ENCODE results near the gene MICALL2. TPM values are rescaled to one million over a fixed set of nuclear protein-coding genes. Genes with fewer than 3 reads are reported as not detected.
A peak's percentile ranks its signal among the peaks of the same experiment; 100 is the strongest.

Gene MICALL2
- total RNA-seq: 100 to 1,000 TPM in 2 of 4 donors, 10 to 100 TPM in 2; 67.6 to 181 (median 97.0) TPM

DNA sequence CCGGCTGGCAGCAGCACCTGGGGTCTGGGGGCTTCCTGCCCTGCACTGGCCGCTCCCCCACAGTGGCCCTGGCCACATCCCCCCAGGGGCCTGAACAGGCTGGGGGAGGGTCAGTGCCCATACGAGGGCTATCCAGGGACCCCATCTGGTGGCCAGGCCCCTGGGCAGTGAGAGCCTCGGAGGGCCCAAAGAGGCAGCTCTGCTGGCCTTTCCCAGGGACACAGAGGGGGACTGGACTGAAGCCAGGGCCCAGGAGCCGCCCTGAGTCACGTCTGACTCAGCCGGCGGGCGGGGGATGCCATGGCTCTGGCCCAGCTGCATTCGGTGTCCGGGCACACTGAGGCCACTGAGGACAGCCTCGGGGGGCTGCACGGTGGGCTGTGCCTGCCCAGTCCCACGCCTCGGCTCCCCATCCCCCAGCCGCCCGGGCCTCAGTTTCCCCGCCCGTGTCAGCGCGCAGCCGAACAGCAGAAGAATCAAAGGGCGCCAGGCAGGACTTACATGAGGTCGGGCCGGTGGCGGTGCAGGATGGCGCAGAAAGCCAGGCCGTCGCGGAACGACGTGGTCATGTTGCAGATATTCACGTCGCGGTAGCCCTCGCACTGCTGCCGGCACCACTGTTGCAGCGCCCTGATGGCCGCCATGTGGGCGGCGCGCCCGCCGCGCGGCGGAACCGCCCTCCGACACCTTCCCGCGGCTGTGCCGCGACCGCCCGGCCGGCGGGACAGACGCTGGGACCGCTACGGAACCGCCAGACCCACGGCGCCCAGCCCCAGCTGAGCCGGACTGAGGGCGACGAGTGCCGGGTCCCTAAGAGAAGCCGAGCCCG, at the start of gene MICALL2:
TSS of gene MICALL2 (minus strand) at position 788 of the 829 bp plus-strand sequence. CDS start at position 644, 144 bp downstream.
- Histone ChIP-seq H3K36me3 (no peaks in the 10 kb centered on the region), H3K27me3 (no peaks in the 10 kb centered on the region), H3K4me3 (peak within 1 kb of the TSS; percentile 61 to 86 (median 76)), H3K27ac (peak within 1 kb of the TSS; percentile 90 to 94 (median 94)), H3K4me1 (peaks cover 49 to 89% (median 87%) of the 10 kb centered on the region in 4 donors), H3K9me3 (no peaks in the 10 kb centered on the region)
- DNase-seq: peak; percentile 83
- in situ Hi-C loops (cut with MboI; ENCODE audit: low pct_ligation_motif_present in 1 of 4, low pct_unique_long_range_greater_than_20kb in 1 of 4, low sequenced_read_pairs in 3 of 4): no loop called here
- intact Hi-C loops (cut with DNase I; ENCODE audit: low total_unique reads): no loop called here
- TF ChIP-seq POLR2A (IDR thresholded peaks at IDR 0.05): peak; percentile 90
- TF ChIP-seq POLR2AphosphoS5 (IDR thresholded peaks at IDR 0.05): peak; percentile 95 to 97 (median 96)
- no peak for TF ChIP-seq EP300 (IDR thresholded peaks at IDR 0.05; ENCODE audit: low read depth)
- TF ChIP-seq, protein P1, sequence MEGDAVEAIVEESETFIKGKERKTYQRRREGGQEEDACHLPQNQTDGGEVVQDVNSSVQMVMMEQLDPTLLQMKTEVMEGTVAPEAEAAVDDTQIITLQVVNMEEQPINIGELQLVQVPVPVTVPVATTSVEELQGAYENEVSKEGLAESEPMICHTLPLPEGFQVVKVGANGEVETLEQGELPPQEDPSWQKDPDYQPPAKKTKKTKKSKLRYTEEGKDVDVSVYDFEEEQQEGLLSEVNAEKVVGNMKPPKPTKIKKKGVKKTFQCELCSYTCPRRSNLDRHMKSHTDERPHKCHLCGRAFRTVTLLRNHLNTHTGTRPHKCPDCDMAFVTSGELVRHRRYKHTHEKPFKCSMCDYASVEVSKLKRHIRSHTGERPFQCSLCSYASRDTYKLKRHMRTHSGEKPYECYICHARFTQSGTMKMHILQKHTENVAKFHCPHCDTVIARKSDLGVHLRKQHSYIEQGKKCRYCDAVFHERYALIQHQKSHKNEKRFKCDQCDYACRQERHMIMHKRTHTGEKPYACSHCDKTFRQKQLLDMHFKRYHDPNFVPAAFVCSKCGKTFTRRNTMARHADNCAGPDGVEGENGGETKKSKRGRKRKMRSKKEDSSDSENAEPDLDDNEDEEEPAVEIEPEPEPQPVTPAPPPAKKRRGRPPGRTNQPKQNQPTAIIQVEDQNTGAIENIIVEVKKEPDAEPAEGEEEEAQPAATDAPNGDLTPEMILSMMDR (IDR thresholded peaks at IDR 0.05): no peak
- 3% methylated on average over 28 of the region's 69 CpGs; no CpG with 5 or more reads in 1 of the 2 donors for WGBS, 2 donors (ENCODE audit: low coverage in 1 of 2)

DNA sequence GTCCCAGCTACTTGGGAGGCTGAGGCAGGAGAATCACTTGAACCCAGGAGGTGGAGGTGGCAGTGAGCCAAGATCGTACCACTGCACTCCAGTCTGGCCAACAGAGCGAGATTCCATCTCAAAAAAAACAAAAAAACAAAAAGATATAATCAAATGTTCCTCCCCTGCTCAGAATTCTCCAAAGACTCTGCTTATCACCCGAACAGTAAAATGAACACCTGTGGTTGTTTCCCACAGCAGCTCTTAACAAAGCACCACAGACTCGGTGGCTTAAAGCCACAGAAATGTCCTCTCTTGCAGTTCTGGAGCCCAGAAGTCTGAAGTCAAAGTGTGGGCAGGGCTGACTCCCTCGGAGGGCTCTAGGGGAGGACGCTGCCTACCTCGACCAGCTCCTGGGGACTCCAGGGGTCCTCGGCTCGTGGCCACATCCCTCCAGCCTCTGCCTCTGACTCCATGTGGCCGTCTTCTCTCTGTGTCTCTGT, 49.0 kb upstream of the MICALL2 start:
- Histone ChIP-seq H3K27ac (no peak overlapping the region), H3K4me1 (peaks cover 2 to 22% (median 6%) of the 10 kb centered on the region in 4 donors), H3K36me3 (no peaks in the 10 kb centered on the region), H3K4me3 (no peak overlapping the region), H3K27me3 (no peaks in the 10 kb centered on the region), H3K9me3 (no peaks in the 10 kb centered on the region)
- in situ Hi-C loops (cut with MboI; ENCODE audit: low pct_ligation_motif_present in 1 of 4, low pct_unique_long_range_greater_than_20kb in 1 of 4, low sequenced_read_pairs in 3 of 4) (no loop called here), intact Hi-C loops (cut with DNase I; ENCODE audit: low total_unique reads) (no loop called here)
- 68% methylated on average over 10 of the region's 10 CpGs; no CpG with 5 or more reads in 1 of the 2 donors for WGBS, 2 donors (ENCODE audit: low coverage in 1 of 2)
- TF ChIP-seq, protein P1 (IDR thresholded peaks at IDR 0.05): no peak
- no peak for DNase-seq

DNA sequence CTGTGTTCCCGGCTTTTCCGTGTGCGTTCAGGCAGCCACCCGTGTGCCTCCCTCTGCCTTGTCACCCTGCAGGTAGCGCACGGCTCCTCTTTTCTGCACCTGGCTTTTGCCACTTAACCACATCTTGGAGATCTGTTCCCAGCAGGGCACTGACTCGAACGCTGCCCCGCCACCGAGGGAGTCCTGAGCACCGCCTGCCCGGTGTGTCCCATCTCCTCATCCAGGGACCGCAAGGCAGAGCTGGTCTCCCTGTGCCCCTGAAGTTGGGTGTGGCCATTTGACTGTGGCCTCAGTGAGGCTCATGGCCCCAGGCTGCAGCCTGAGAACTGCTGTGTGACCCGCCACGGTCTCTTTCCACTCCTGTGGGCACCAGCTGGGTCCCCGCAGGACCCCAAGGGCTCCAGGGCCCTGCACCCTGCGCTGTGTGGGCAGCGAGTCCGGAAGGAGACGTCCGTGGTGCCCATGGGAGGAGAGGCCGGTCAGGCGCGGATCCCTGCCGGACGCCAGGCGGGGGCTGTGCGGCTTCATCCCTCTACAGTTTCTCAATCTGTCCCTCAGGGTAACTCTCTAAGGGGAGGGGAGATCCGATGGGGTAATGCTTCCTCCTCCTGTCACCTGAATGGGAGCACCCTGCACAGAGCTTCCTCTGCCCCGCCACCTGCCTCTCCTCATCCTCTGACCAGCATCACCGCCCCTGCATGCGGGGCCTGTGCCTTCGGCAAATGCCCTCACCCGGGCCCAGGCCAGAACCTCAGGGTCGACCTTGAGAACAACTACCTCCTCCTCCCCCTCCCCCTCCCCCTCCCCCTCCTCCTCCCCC, 46.7 kb upstream of the MICALL2 start:
- no peak for DNase-seq
- 71% methylated on average over 35 of the region's 35 CpGs; no CpG with 5 or more reads in 1 of the 2 donors for WGBS, 2 donors (ENCODE audit: low coverage in 1 of 2)
- intact Hi-C loops (cut with DNase I; ENCODE audit: low total_unique reads): no loop called here
- peak overlapping the region in 2 of 4 donors; percentile 1 to 41 for H3K27ac ChIP-seq
- H3K4me3 ChIP-seq: no peak overlapping the region
- TF ChIP-seq POLR2AphosphoS5 (IDR thresholded peaks at IDR 0.05): no peak
- TF ChIP-seq, protein P1 (IDR thresholded peaks at IDR 0.05): no peak
- no peak for TF ChIP-seq POLR2A (IDR thresholded peaks at IDR 0.05)
- no peak for TF ChIP-seq EP300 (IDR thresholded peaks at IDR 0.05; ENCODE audit: low read depth)
- no peaks in the 10 kb centered on the region for H3K27me3 ChIP-seq
- peaks cover 8 to 34% (median 15%) of the 10 kb centered on the region in 4 donors for H3K4me1 ChIP-seq
- in situ Hi-C loops (cut with MboI; ENCODE audit: low pct_ligation_motif_present in 1 of 4, low pct_unique_long_range_greater_than_20kb in 1 of 4, low sequenced_read_pairs in 3 of 4): no loop called here
- H3K36me3 ChIP-seq: no peaks in the 10 kb centered on the region
- no peaks in the 10 kb centered on the region for H3K9me3 ChIP-seq
